ENCODE data around the gene KCNJ5.

DNA sequence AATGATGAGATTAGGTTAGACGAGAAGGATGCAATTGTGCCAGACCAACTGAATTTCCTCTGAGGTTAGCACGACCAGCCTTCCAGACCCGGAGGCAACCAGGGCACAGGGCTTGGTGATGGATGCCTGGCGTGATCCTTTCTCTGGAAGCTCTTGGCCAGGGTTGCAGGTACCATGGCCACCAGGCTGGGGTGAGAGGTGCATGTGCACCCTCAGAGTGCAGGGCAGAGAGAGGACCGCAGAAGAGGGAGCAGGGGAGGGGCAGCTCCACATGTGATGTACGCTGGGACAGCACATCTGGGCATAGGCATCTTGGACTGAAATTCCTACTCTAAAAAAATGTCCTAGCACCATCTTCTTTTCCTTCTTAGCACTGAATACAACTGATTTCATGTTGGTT lies 34.9 kb upstream of the KCNJ5 start:
- TF ChIP-seq, protein P1, sequence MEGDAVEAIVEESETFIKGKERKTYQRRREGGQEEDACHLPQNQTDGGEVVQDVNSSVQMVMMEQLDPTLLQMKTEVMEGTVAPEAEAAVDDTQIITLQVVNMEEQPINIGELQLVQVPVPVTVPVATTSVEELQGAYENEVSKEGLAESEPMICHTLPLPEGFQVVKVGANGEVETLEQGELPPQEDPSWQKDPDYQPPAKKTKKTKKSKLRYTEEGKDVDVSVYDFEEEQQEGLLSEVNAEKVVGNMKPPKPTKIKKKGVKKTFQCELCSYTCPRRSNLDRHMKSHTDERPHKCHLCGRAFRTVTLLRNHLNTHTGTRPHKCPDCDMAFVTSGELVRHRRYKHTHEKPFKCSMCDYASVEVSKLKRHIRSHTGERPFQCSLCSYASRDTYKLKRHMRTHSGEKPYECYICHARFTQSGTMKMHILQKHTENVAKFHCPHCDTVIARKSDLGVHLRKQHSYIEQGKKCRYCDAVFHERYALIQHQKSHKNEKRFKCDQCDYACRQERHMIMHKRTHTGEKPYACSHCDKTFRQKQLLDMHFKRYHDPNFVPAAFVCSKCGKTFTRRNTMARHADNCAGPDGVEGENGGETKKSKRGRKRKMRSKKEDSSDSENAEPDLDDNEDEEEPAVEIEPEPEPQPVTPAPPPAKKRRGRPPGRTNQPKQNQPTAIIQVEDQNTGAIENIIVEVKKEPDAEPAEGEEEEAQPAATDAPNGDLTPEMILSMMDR (IDR thresholded peaks at IDR 0.05) = no peak
- TF ChIP-seq POLR2A (IDR thresholded peaks at IDR 0.05) = no peak
